ENCODE results near the gene TMED9. TPM values are rescaled to one million over a fixed set of nuclear protein-coding genes. Genes with fewer than 3 reads are reported as not detected.

Gene TMED9
- total RNA-seq, 1 donor from 2014 or later = 78.4 TPM

DNA sequence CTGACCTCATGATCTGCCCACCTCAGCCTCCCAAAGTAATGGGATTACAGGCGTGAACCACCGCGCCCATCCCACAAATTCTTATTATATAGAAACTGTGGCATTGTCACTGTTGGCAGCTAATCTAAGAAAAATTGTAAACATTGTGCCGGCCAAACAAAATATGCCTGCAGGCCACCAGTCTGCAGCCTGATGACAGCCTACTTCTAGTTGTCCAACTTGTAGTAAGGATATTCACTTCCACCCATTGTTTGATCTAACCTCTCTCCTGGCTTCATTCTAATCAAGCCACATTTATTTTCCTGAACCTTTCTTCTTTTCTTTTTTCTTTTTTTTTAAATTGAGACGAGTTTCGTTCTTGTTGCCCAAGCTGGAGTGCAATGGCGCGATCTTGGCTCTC lies 13.7 kb upstream of the TMED9 start:
- DNase-seq (no peak), ATAC-seq (ENCODE audit: low read depth) (no peak)
- H3K4me1 Mint-ChIP-seq = no peaks in the 10 kb centered on the region
- ChIA-PET CTCF (no interaction called here), POLR2A (no interaction called here)
- H3K27me3 Mint-ChIP-seq = no peaks in the 10 kb centered on the region
- H3K9me3 Mint-ChIP-seq = no peaks in the 10 kb centered on the region
- H3K36me3 Mint-ChIP-seq (ENCODE audit: low read depth) = no peaks in the 10 kb centered on the region
- intact Hi-C loops (cut with micrococcal nuclease) = no loop called here
- TF ChIP-seq, protein P1, sequence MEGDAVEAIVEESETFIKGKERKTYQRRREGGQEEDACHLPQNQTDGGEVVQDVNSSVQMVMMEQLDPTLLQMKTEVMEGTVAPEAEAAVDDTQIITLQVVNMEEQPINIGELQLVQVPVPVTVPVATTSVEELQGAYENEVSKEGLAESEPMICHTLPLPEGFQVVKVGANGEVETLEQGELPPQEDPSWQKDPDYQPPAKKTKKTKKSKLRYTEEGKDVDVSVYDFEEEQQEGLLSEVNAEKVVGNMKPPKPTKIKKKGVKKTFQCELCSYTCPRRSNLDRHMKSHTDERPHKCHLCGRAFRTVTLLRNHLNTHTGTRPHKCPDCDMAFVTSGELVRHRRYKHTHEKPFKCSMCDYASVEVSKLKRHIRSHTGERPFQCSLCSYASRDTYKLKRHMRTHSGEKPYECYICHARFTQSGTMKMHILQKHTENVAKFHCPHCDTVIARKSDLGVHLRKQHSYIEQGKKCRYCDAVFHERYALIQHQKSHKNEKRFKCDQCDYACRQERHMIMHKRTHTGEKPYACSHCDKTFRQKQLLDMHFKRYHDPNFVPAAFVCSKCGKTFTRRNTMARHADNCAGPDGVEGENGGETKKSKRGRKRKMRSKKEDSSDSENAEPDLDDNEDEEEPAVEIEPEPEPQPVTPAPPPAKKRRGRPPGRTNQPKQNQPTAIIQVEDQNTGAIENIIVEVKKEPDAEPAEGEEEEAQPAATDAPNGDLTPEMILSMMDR (IDR thresholded peaks at IDR 0.05) = no peak
- H3K27ac Mint-ChIP-seq = no peak overlapping the region
- H3K4me3 Mint-ChIP-seq = no peak overlapping the region

DNA sequence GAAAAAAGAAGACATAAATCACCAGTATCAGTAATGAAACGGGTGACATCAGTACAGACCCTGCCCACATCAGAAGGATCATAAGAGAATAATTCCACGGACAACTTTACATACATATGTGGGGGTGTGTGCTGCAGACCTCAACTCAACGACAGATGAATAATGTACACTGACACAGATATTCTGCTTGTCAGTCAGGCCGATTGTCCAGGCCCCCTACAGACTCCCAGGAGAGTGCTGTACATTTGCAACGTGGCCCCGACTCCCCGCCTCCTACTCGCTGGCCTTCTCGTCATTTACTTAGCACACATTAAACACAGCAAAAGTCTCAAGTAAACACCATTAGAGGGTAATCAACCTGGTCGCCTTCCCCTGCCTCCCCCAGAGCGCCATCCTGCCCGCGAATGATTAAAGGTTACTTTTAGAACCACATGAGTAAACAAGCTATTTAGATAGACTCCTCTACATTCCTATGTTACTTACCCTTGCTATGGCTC lies 3.5 kb upstream of the TMED9 start:
- ATAC-seq (ENCODE audit: low read depth) (no peak), DNase-seq (no peak)
- POLR2A ChIA-PET = interaction anchor here (1.1 kb wide), 1 partner anchor 10 kb away, joined by 3 read pairs; no protein-coding TSS in a partner anchor
- Mint-ChIP-seq H3K27me3 (peaks cover 10% of the 10 kb centered on the region), H3K4me3 (no peak overlapping the region), H3K9me3 (no peaks in the 10 kb centered on the region), H3K36me3 (ENCODE audit: low read depth) (peaks cover 9% of the 10 kb centered on the region), H3K27ac (no peak overlapping the region), H3K4me1 (peaks cover 28% of the 10 kb centered on the region)
- intact Hi-C loops (cut with micrococcal nuclease) = no loop called here
- CTCF ChIA-PET = interaction anchor here (1.5 kb wide), 1 partner anchor 19 kb away, joined by 3 read pairs; no protein-coding TSS in a partner anchor
- TF ChIP-seq, protein P1 (IDR thresholded peaks at IDR 0.05) = no peak

DNA sequence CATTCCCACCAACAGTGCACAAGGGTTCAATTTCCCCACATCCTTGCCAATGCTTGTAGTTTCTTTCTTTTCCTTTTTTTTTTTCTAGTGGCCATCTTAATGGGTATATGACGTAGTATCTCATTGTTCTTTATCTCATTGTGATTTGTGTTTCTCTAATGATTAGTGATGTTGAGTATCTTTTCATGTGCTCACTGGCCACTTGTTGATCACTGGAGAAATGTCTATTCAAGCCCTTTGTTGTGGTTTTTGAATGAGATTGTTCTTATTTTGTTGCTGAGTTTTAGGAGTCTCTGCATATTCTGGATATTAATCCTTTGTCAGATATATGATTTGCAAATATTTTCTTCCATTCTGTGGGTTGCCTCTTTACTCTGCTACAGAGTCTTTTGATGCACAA lies 1.6 kb upstream of the TMED9 start:
- peaks cover 7% of the 10 kb centered on the region for H3K27me3 Mint-ChIP-seq
- no peak overlapping the region for H3K27ac Mint-ChIP-seq
- H3K36me3 Mint-ChIP-seq (ENCODE audit: low read depth) = peaks cover 29% of the 10 kb centered on the region
- intact Hi-C loops (cut with micrococcal nuclease) = loop anchor here (10.0 kb wide), 1 partner anchor 196 kb away; no protein-coding TSS in a partner anchor
- ChIA-PET POLR2A (interaction anchor here (0.6 kb wide), 1 partner anchor 9 kb away, joined by 3 read pairs; the partner anchor contains the start of gene B4GALT7), CTCF (no interaction called here)
- no peak for ATAC-seq (ENCODE audit: low read depth)
- H3K4me3 Mint-ChIP-seq = no peak overlapping the region
- H3K9me3 Mint-ChIP-seq = no peaks in the 10 kb centered on the region
- TF ChIP-seq, protein P1 (IDR thresholded peaks at IDR 0.05) = no peak
- no peak for DNase-seq
- H3K4me1 Mint-ChIP-seq = peaks cover 31% of the 10 kb centered on the region

DNA sequence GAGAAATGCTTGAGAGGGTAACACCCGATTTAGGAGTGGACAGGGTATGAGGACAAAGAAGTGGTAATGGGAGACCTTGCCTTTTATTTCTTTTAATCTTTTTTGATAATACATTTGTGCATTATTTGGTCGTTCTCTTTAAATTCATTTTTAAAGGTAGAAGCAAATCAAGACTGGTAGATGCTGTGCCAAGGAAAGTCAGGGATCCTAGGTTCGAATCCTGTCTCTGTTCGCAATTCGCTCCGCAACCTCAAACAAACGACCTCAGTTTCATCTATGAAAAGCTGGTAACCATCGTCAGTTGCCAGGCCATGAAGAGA lies 353 bp upstream of the TMED9 start:
- intact Hi-C loops (cut with micrococcal nuclease) = loop anchor here (1.0 to 10.0 kb wide), 5 partner anchors 9 to 197 kb away; partner anchors contain the start of genes B4GALT7, DDX41 and FAM193B
- ATAC-seq (ENCODE audit: low read depth) (no peak), DNase-seq (no peak)
- TF ChIP-seq, protein P1 (IDR thresholded peaks at IDR 0.05) = no peak
- H3K27me3 Mint-ChIP-seq = peaks cover 7% of the 10 kb centered on the region
- ChIA-PET POLR2A (interaction anchor here (0.6 to 2.2 kb wide), 4 partner anchors 9 to 260 kb away, joined by 3 to 11 read pairs (median 6); partner anchors contain the start of genes B4GALT7 and GRK6), CTCF (interaction anchor here (1.5 kb wide), 1 partner anchor 136 kb away, joined by 5 read pairs; no protein-coding TSS in a partner anchor)
- H3K27ac Mint-ChIP-seq = peak overlapping the region; percentile 61
- H3K4me3 Mint-ChIP-seq = peak overlapping the region; percentile 100
- H3K36me3 Mint-ChIP-seq (ENCODE audit: low read depth) = peaks cover 39% of the 10 kb centered on the region
- no peaks in the 10 kb centered on the region for H3K9me3 Mint-ChIP-seq
- H3K4me1 Mint-ChIP-seq = peaks cover 24% of the 10 kb centered on the region

DNA sequence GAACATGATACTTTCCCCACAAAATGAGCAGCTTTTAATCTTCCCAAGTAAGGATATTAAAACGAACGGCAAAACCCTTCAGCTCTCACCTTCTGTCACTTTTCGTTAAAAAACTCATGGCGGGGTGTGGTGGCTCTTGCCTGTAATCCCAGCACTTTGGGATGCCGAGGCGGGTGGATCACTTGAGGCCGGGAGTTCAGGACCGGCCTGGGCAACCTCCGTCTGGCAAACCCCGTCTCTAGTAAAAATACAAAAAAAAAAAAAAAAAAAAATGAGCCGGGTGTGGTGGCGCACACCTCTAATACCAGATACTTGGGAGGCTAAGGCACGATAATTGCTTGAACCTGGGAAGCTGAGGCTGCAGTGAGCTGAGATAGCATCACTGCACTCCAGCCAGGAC lies 902 bp downstream of the TMED9 start:
- H3K27me3 Mint-ChIP-seq = peaks cover 7% of the 10 kb centered on the region
- ChIA-PET CTCF (interaction anchor here (1.1 to 2.5 kb wide), 3 partner anchors 10 to 202 kb away, joined by 3 to 8 read pairs (median 5); no protein-coding TSS in a partner anchor), POLR2A (interaction anchor here (0.7 to 2.2 kb wide), 6 partner anchors 26 to 166 kb away, joined by 3 to 9 read pairs (median 4); partner anchors contain the start of genes DOK3 and GRK6)
- intact Hi-C loops (cut with micrococcal nuclease) = loop anchor here (1.0 to 10.0 kb wide), 5 partner anchors 7 to 198 kb away; partner anchors contain the start of genes B4GALT7, DDX41 and FAM193B
- TF ChIP-seq, protein P1 (IDR thresholded peaks at IDR 0.05) = no peak
- peaks cover 39% of the 10 kb centered on the region for H3K36me3 Mint-ChIP-seq (ENCODE audit: low read depth)
- peaks cover 20% of the 10 kb centered on the region for H3K4me1 Mint-ChIP-seq
- H3K9me3 Mint-ChIP-seq = no peaks in the 10 kb centered on the region
- no peak for DNase-seq
- H3K4me3 Mint-ChIP-seq = peak overlapping the region; percentile 100
- ATAC-seq (ENCODE audit: low read depth) = no peak
- peak overlapping the region; percentile 46 for H3K27ac Mint-ChIP-seq

All from activated B cell treated with CpG ODN at 0.5 μM for 24 hours (primary cell).